Measurements from ENCODE around the gene SIGLEC10.

DNA sequence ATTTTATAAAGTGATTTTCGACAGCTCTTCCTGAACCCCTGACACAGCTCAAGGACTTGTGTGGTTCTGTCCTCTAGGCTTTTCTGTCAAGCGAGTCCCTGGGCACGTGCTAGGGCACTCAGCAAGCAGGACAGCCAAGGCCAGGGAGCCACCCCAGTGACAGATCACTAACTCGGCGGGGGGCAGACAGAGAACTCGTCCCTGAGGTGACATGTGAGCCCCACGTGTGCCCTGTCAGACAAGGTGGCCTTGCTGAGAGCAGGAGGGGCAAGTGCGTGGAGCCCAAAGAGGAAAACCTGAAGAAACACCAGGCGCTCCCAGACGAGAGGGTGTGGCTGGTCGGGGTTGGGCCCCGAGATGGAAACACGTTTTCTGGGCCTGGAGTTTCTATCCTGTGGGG lies 56.2 kb downstream of the SIGLEC10 start:
- TF ChIP-seq, protein P1, sequence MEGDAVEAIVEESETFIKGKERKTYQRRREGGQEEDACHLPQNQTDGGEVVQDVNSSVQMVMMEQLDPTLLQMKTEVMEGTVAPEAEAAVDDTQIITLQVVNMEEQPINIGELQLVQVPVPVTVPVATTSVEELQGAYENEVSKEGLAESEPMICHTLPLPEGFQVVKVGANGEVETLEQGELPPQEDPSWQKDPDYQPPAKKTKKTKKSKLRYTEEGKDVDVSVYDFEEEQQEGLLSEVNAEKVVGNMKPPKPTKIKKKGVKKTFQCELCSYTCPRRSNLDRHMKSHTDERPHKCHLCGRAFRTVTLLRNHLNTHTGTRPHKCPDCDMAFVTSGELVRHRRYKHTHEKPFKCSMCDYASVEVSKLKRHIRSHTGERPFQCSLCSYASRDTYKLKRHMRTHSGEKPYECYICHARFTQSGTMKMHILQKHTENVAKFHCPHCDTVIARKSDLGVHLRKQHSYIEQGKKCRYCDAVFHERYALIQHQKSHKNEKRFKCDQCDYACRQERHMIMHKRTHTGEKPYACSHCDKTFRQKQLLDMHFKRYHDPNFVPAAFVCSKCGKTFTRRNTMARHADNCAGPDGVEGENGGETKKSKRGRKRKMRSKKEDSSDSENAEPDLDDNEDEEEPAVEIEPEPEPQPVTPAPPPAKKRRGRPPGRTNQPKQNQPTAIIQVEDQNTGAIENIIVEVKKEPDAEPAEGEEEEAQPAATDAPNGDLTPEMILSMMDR (conservative IDR thresholded peaks at IDR 0.05; ENCODE audit: low read depth in 2 of 2), result no peak
- TF ChIP-seq NANOG (IDR thresholded peaks at IDR 0.05; ENCODE audit: borderline replicate concordance) (no peak), EZH2phosphoT487 (IDR thresholded peaks at IDR 0.05; ENCODE audit: unreplicated experiment) (no peak), JUNB (IDR thresholded peaks at IDR 0.05; ENCODE audit: unreplicated experiment) (no peak), EZH2 (IDR thresholded peaks at IDR 0.05; ENCODE audit: low read depth, unreplicated experiment) (no peak), CREB1 (CRISPR knock-in tag; IDR thresholded peaks at IDR 0.05; ENCODE audit: low read depth) (no peak), ZNF114 (CRISPR knock-in tag; IDR thresholded peaks at IDR 0.05) (no peak), POLR2AphosphoS5 (IDR thresholded peaks at IDR 0.05; ENCODE audit: low read depth) (no peak)
- TF ChIP-seq, protein P2, sequence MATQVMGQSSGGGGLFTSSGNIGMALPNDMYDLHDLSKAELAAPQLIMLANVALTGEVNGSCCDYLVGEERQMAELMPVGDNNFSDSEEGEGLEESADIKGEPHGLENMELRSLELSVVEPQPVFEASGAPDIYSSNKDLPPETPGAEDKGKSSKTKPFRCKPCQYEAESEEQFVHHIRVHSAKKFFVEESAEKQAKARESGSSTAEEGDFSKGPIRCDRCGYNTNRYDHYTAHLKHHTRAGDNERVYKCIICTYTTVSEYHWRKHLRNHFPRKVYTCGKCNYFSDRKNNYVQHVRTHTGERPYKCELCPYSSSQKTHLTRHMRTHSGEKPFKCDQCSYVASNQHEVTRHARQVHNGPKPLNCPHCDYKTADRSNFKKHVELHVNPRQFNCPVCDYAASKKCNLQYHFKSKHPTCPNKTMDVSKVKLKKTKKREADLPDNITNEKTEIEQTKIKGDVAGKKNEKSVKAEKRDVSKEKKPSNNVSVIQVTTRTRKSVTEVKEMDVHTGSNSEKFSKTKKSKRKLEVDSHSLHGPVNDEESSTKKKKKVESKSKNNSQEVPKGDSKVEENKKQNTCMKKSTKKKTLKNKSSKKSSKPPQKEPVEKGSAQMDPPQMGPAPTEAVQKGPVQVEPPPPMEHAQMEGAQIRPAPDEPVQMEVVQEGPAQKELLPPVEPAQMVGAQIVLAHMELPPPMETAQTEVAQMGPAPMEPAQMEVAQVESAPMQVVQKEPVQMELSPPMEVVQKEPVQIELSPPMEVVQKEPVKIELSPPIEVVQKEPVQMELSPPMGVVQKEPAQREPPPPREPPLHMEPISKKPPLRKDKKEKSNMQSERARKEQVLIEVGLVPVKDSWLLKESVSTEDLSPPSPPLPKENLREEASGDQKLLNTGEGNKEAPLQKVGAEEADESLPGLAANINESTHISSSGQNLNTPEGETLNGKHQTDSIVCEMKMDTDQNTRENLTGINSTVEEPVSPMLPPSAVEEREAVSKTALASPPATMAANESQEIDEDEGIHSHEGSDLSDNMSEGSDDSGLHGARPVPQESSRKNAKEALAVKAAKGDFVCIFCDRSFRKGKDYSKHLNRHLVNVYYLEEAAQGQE (IDR thresholded peaks at IDR 0.05; ENCODE audit: unreplicated experiment), result no peak
- TF ChIP-seq, protein P3, sequence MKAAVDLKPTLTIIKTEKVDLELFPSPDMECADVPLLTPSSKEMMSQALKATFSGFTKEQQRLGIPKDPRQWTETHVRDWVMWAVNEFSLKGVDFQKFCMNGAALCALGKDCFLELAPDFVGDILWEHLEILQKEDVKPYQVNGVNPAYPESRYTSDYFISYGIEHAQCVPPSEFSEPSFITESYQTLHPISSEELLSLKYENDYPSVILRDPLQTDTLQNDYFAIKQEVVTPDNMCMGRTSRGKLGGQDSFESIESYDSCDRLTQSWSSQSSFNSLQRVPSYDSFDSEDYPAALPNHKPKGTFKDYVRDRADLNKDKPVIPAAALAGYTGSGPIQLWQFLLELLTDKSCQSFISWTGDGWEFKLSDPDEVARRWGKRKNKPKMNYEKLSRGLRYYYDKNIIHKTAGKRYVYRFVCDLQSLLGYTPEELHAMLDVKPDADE (IDR thresholded peaks at IDR 0.05), result no peak
